ENCODE data around the gene TBX4.

The TBX4 gene

DNA sequence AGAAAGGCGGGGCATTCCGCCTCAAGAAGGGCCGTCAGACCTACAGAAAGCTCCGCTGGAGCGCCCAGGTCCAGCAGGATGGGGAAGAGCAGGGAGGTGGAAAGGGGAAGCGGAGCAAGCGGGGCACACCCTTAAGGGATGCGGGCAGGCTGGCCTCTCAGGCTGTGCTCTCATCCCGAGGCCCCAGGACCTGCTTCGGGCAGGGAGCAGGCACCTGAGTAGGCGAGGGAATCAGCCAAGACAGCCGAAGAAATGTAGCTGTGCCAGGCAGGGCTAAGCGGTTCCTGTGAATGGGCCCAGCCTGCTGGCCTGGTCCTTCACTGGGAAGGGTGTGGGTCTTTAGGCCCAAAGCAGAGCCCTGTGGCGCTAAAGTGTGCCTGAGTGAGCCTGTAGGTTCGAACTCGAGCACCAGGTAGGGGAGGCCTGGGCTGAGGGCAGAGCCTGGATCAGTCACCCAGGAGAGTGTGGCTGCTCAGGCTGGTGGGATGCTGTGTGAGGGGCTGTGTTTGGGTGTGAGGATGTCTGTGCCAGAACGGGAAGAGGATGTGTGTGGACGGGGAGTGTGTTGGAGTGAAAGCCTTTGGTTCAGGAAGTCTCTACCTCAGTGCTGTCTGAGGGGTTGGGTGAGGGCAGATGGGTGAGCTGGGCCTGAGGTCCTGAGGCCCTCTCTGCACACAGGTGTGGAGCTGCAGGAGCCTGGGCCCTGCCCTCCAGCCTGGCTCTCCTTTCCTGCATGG lies 3.3 kb downstream of the TBX4 start:
- DNase-seq = no peak

GRCh38 chr17:61456061-61456681 lies 3.9 kb downstream of the TBX4 start:
- DNase-seq = no peak

GRCh38 chr17:61456688-61457225 lies 4.5 kb downstream of the TBX4 start:
- DNase-seq = no peak

DNA sequence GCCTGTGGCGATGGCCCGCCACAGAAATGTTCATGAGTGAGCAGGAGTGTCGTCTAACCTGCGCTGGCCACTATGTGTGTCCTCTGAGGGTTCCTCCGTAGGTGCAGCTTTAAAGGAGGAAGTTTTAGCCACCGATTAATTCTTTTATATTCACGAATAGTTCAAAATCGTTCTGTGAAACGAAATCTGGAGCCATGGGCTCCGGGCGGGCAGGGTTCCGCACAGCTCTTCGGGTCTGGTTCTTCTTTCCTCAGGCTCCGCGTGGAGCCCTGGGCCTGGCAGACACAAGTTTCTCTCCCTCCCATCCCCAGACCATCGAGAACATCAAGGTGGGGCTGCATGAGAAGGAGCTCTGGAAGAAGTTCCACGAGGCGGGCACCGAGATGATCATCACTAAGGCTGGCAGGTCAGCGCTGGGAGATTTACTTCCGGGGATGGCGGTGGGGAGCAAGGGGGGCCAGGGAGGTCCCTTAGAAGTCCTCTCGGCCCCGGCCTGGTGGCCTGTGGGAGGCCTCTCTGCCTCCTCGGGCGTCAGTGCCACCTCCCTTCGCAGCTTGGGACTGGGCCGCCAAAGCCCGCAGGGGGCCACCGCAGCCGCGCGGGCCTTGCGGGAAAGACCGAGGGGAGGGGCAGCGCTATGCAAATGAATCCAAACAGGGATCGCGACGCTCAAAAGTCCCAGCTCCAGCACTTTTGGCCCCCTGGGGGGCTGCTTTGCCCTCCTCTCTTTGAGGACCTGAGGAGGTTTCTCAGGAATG lies 5.2 kb downstream of the TBX4 start:
- DNase-seq = no peak

GRCh38 chr17:61458000-61458399 lies 5.8 kb downstream of the TBX4 start:
- DNase-seq = no peak

DNA sequence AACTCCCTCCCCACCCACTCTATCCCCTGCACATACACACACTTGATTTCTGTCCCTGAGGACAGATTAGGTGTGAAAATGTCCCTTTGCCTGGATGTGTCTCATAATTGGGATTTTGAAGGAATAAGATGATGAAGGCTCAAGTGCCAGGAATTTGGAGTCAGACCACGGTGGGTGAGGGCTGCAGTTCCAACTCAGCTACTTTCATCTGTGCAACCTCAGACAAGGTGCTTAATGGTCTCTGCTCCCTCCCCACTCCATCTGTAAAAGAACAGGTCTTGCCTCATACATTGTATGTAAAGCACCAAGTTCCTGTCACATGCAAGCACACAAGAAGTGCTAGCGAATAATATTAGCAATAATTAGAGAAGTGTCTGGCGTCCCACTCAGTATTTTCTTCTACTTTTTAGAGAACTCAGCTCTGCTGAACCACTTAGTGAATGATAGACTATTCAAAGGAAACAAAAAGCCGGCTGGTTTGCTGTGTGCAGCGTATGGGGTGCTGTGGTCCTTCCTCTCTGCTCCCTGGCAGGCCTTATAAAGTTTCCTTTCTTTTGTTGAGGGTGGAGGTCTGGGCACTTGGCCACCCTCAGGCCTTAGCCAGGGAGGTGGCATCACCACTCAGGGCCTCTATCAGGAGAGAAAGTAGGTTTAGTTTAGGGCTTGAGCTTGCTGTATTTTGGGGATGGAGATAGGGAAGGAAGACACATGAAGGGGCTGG lies 6.4 kb downstream of the TBX4 start:
- no peak for DNase-seq

DNA sequence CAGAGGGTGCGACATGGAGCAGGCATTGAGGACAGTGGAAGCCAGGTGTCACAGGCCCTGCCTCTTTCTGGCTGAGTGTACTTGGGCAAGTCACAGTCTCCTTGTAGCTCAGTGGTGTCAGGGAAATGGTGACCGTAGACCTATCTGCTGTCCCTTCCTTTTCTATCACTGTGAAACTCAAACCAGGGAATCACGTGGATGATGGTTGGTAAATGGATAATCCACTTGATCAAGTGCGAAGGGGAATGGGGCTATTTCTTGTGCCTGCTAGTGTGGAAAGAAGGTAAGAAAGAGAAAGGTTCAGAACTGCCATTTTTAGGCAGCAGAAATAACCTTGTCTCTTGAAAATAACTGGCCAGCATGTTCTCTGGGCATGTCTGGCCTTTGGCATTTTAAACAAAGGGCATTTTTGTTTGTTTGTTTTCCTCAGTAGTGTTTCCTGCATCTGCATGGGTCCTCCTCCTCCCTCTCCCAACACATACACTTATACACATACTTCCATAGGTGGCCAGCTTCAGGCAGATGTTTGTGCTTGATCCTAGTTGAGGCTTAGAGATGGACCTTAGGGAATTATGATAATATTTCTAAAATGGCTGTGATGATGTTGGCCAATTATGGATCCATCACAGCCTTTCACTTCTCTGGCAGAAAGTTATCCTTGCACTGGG lies 7.1 kb downstream of the TBX4 start:
- no peak for DNase-seq

GRCh38 chr17:61459939-61460718 lies 7.9 kb downstream of the TBX4 start:
- DNase-seq = no peak

DNA sequence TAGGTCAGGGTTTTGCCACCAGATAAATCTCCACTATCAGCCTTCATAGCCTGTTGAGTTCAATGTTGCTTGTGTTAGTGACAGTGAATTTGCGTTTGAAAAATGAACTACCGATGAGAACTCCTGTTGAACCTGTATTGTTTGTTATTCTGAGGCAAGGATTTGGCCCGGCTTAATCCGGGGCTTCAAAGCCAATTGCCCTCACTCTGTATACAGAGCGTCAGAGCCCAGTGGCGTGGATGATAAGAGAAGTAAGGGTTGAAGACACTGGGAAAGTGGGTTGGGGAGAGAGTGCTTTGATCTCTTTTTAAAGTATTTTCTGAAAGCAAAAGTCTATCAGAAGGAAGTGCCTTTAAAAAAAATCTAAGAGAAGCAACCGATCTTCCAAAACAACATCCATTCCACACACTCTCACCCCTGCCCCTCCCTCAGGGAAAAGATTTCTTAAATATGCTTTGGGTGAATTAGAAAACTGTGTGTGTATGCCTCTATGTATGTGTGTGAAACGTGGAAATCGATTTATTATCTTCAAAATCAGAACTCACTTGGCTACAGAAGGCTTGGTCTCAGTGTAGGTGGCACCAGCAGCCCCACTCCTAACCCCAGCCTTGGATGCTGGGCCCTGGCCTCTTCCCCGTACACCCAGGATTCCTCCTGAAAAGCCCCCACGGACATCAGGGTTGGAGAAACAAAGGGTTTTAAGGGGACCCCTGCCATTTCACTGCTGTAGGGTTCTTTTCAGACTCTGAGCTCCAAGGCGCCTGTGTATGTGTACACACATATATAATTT lies 8.8 kb downstream of the TBX4 start:
- no peak for DNase-seq

GRCh38 chr17:61461586-61461966 lies 9.4 kb downstream of the TBX4 start:
- no peak for DNase-seq

DNA sequence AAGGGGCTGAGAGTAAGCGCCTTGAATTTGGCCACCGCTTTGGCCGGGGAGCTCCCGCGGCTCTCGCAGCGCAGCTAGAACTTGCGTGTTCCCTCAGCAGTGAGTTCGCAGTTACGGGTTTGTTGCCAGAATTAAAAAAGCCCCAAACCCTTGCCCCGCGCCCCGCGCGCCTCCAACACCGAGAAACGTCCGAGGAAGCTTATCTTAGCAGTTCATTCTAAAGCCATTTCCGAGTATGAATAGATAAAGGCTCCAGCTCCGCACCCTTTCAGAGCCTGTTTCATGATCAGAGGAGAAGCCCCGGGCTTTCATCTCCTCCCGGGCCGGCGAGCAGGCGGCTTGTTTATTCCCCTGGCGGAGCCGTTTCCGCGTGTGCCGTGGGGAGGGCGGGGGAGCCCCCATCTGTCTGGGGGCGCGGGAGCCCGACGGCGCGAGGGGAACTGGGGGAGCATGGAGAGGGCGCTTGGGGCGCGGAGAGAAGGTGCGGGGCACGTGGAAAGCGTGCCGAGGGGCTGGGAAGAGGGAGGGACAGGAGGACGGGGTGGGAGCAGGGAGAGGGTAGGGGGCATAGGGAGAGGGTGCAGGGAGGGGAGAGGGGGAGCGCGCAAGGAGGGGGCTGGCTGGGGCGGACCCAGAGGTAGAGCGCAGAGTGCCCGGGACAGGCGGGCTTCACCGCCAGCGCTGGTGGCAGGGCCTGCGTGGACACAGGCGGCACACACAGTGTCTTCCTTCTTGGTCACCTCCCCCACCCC lies 9.9 kb downstream of the TBX4 start:
- DNase-seq = no peak

DNA sequence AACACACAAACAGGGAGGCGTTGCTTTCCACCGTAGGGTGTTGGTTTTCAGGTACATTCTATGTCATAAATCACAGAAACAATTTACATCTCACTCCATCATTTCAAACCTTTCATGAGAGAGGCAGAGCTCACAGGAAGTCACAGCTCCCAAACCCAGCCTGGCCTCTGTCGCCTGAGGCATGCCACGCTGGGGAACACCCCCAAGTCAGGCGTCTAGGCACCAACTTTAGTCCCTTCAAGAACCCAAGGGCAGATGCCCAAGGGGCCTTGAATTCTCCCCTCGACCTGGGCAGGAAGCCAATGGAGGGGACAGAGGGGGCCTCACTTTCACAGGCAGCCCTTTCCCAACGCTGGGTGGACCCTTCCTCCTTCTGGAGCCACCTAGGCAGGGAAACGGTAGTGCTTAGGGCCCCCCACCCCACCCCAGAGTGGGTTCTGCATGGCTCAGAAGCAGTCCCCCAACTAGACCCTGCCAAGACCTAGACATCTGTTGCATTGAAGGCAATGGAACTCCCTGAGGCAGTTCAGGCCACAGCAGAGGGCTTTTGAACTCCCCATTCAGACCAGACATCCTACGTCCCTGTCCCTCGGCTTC lies 10.6 kb downstream of the TBX4 start:
- DNase-seq = no peak

GRCh38 chr17:61463316-61464129 lies 11.3 kb downstream of the TBX4 start:
- no peak for DNase-seq

DNA sequence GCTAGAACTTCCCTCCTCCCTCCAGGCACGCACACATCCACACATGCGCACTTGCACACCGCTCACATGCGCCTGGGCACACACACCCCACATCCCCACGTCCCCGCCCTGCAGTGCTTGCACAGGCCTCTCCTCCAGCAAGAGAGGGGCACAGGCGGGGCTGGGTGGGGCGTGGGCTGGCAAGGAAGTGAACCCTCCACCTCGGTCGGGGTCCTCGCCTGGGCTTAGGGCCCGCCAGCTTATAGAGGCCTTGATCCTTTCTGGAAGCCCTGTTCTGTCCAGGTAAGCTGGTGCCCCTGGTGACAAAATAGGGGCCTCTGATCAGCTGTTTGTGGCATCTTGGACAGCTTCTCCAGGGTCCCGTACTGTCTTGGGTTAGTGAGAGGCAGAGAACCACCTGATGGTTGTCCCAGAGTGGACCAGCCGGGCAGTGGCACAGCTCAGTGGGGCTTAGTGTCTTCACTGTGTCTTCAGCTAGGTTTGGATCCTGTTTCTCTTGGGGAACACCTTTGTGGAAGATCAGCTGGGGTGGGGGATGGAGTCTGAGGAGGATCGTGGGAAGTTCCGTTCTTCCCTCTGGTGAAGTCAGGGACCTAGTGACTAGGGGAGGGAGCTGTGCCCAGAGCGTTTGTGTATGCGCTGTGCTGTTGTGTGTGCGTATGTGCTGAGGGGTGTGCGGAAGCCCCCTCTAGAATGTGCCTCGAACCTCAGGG lies 12.1 kb downstream of the TBX4 start:
- DNase-seq = no peak

DNA sequence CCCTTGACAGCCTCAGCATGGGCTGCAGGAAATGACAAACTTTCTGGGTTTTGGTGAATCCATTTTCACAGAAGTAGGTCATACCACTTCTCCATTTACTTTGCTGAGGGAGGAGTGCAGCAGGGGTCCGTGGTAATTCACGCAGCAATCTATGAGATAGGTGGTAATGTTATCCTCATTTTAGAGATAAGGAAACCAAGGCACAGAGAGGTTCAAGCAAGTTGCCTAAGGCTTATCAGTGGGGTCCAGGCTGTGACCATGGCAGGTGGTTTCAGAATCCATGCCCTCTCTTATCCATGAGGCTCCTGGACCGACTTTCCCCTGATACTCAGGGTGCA lies 12.6 kb downstream of the TBX4 start:
- DNase-seq = no peak

- no peak for DNase-seq
Observed at GRCh38 chr17:61465550-61466237, 13.5 kb downstream of the TBX4 start.

GRCh38 chr17:61466246-61466645 lies 14.0 kb downstream of the TBX4 start:
- DNase-seq = no peak

Data from NCI-H524 treated with DMSO at 0.1 percent for 48 hours (cell line).